GM10266 (cell line): ENCODE data around the gene IGSF3.

Experiments used
- DNase-seq: peaks from one replicate; pipeline ENCODE4 v3.0.0; 2012; ENCODE audit errors: extremely low spot score
- CTCF ChIP-seq: IDR thresholded peaks from 2 replicates; pipeline ENCODE4 v1.5.1; 2012; ENCODE audit warnings: mild to moderate bottlenecking, low read depth; ENCODE audit not compliant: control insufficient read depth, insufficient read depth; ENCODE audit errors: missing control alignments

IGSF3 gene

DNA sequence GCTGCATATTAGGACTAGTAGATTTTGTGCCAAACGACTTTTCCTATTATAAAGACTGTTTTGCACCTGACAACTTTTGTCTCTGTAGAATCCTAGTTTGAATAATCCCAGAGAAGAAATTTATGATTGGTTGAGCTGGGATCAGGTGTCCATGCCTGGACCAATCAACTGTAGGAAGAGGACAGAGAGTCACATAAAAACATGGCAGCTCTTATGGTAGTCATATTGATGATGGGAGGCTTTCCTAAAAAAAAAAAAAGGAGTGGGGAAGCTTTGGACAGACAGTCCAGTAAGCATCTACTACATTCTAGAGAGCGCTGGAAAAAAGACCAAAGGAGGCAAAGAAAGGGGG is 30.7 kb upstream of the IGSF3 start:
- TF ChIP-seq CTCF, result no peak
- DNase-seq, result no peak

DNA sequence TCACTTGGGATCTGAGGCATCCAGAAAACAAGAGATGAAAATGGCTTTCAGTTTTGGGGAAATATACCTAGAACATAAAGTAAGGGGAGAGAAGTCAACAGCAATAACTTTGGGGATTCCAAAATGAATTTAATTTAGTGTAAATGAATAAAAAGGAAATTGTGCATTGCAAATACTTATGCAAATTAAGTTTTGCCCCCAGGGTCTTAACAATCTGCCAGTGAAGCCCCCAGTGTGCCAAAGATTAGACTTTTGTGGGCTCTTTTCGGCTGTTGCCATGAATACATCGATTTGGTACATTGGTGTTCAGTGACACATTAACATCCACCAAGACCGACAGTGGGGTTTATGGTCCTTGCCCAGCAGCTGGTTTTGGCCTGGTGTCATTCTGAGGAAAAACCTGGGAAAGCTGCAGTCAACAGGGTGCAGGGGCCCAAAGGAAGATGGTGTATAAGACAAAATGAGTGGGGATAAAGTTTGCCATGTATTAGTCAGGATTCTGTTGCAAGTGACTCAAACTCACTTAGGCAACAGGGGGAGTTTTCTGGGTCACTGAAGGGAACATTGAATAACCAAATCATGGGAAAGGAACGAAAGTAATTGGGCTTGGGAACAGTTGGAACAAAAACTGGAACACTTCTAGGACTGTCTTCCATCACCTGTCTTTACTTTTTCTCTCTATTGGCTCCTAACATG is 30.2 kb upstream of the IGSF3 start:
- no peak for TF ChIP-seq CTCF
- DNase-seq, result no peak

GRCh38 chr1:116694524-116694923 is 27.0 kb upstream of the IGSF3 start:
- no peak for TF ChIP-seq CTCF

DNA sequence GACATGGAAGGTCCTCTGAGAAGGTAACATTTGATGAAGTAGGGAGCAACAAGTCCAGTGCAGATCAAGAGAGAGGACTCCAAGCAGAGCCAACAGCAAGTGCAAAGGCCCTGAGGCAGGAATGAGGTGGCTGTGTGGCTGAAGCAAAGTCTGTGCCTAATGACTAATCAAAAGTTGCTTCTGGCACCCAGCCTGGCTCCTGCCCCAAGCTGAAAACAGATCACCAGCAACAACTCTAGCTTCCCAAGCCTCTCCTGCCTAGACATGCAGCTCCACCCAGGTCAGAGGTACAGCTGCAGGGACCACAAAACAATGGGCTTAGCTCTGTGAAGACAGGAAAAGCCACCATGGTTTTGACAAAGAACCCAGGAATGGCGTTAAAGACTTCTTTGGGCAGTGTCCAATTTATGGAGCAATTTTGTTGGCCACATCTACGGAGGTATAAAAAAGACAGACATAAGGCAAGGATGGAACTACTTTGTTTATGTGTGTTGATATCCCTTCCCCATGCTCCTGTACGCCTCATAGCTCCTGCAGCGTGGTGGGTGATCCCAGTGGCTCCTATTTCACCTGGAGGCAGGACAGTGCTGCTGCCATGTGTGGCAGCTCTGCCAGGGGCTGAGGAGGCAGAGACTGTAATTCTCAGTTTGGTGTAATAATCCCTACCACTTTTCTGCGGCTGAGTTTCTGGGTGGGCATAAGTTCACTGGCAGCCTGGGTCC is 26.4 kb upstream of the IGSF3 start:
- no peak for DNase-seq
- TF ChIP-seq CTCF, result no peak

More at GRCh38 chr1:116694524-116694923, 27.0 kb upstream of the IGSF3 start:
- no peak for DNase-seq

- no peak for TF ChIP-seq CTCF
- no peak for DNase-seq
These were observed 25.3 kb upstream of the IGSF3 start for GRCh38 chr1:116692879-116693278.

GRCh38 chr1:116690849-116691406 is 23.4 kb upstream of the IGSF3 start:
- TF ChIP-seq CTCF, result no peak
- no peak for DNase-seq

GRCh38 chr1:116690396-116690848 is 22.9 kb upstream of the IGSF3 start:
- DNase-seq, result no peak
- TF ChIP-seq CTCF, result no peak
